HG03520 (cell line): ENCODE results near the gene TRPM8.

Experiments
- ATAC-seq: cut with Tn5 transposase; IDR thresholded peaks from one replicate; pipeline ENCODE4 v1.9.1; 2021; ENCODE audit warnings: mild to moderate bottlenecking, moderate library complexity; ENCODE audit not compliant: unreplicated experiment

TRPM8 gene

DNA sequence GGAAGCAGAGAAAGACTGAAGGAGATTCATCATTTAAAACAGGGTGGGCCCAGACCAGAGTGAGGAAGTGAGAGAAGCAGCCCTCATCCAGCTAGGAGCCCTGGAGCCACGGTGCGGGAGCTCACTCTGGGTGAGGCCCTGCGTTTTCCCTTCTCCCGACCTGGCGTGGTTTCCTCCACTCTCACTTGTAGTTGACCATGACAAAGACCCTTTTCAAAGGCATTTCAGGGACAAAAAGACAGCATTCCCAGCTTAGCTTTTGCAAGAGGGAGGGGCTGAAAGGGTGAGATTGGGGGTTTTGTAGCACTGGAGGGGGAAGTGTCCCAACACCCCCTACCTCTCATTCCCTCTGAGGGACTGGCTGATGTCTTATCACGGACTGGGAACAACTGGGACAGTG lies 56.6 kb downstream of the TRPM8 start:
- ATAC-seq, result no peak

DNA sequence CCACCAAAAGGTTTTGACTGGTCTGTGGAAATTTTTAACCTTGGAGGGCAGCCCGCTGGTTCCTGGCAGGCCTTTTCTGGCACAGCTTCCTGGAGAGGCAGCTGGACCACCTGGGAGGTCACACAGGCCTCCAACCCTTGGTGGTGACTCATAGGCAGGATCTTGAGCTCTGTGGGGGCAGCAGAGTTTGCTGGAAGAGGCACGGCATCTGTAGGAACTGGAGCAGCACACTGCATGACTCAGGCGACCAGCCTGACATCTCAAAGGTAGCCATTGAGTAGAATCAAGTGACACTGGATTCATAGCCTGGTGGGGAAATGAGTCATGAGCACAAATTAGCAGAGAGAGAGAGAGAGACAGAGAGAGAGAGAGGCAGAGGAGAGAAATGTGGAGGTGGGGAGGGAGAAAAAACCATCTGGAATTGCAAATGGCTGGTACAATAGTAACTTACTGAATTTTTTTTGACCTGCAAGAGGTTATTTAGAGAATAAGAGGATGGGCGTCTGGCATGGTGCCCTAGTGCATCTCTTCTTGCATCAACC lies 57.4 kb downstream of the TRPM8 start:
- ATAC-seq, result no peak

DNA sequence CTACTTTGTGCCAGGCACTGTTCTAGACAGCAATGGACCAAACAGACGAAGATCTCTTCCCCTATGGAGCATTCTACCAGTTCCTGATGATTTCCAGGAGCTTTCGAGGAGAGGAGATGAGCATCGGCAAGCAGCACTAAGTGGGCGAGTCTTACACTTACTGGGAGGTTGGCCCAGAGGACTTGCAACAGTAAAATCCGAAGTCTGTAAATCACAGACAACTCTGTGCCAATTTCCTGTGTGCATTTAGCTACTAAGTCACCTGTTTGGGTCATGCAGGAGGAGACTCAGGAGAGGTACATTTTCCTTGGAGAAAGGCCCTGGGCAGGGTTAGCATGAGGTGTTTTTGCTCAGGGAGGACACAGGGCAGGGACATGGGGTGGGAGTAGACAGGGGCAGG lies 58.9 kb downstream of the TRPM8 start:
- ATAC-seq, result no peak

DNA sequence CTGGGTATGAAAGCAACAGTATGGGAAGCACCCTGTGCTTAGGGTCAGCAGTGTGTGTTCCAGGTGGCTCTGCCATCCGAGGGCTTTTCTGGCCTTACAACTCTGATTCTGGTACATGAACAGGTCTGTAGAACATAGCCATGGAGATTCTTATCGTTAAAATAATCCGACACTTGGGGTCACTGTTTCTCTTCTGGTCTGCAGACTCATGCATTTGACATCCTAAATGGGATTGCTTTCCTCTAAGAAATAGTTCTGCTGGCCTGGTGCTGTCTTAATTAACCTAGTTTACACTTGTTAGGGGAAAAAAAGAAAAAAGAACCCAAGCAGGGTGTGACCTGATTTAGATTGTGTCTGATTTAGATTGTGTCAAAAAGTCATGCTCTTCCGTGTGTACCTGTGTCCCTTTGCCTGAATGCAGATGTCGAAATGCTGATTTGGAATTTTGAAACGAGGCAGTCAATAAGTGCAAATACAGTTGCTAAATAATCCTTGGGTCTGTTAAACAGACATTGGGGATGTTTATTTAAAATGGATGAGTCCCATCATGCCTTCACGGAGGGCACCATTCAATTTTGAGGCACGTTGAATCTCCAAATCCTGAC lies 59.6 kb downstream of the TRPM8 start:
- no peak for ATAC-seq

DNA sequence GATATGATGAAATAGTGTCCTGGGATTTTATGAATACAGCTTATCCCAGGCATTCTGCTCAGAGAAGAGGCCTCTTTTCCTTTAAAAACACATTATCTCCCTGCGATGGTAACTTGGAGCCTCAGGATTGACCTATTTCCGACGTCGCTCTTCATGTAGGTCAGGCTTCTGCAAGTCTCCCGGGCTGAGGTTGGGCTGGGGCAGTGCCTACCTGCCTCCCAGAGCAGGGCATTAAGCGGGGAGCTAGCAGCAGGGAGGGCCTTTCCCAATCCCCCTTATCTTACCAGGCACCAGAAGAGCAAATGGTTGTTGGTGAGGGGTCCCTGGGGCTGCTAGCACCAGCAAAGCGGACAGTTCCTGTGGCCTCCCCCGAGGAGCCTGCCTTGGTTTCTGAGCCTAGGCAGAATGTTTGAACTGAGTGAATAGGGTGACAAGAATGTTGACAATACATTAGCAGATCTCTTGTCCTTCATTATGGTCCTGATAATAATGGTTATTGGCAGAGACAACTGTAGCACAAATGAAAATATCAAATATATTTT lies 60.2 kb downstream of the TRPM8 start:
- no peak for ATAC-seq

DNA sequence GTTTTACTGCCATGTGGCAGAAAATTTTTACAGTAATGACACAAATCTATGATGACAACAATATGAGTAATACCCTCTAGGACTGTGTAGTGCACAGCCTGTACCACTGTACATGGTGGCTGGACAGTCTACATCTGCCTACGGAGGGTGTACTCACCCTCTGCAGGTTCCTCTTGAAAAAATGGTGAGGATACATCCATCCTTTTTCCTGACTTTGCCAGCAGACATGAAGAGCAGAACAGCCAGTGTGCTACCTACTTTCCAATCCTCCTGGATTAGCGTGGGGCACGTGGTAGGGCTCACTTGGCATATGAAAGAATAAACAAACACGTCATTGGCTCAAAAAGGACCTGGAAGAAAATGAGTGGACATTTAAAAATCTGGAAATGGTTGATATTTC lies 62.6 kb downstream of the TRPM8 start:
- ATAC-seq, result no peak

DNA sequence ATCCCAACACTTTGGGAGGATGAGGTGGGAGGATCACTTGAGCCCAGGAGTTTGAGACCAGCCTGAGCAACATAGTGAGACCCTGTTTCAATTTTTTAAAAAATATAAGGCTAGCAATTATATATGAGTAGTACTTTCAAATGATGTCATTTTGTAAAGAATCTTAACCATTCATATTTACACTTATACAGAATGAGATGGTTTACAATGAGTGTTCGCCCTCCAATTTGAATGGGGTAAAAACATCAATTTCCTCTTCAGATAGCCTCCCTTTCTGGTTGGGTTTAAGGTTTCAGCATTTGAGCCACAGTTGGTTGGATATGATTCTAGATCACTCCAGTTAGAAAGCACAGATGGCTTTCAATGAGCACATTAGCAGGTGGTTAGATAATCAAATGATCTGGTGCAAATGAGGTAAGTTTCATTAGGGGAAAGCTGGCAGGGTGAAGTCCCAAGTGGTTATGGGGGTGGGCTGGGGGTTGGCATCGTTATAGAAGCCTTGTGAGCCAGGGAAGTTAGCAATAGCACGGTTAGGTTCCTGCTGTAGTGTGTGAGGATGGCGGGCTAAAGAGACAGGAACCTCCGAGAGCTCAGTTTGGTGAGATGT lies 63.9 kb downstream of the TRPM8 start:
- no peak for ATAC-seq

DNA sequence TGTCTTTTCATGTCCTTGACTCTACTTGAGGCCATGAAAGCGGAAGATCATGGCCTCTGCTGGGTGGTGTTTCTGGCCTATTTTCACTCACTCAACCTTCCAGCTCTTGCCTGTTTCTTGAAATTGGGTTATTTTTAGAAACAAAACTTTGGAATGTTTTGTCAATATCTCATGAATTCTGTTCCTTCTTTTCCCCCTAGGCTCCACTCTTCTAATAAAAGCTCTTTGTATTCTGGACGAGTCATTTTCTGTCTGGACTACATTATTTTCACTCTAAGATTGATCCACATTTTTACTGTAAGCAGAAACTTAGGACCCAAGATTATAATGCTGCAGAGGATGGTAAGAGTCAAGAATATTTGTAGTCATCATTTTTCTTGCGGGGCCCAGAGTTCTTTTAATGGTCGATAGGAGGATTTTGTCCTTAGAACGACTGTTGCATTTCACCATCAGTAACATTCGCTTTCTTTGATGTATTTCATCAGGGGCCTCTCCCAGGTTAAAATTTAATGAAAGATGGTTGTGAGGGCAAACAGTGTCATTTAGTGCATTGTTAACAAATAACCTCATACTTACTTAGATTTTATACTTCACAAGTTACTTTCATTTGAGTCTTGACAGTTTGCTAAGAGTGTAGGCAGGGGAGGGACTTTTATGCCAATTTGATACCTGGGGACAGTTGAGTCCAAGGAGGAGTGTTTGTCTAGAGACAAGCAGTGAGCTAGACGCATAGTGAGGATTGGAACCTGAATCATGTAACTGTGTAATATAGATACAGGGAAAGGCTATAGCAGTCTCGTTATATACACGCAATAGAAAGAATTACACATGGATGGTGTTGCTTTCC lies 64.6 kb downstream of the TRPM8 start:
- ATAC-seq, result no peak

DNA sequence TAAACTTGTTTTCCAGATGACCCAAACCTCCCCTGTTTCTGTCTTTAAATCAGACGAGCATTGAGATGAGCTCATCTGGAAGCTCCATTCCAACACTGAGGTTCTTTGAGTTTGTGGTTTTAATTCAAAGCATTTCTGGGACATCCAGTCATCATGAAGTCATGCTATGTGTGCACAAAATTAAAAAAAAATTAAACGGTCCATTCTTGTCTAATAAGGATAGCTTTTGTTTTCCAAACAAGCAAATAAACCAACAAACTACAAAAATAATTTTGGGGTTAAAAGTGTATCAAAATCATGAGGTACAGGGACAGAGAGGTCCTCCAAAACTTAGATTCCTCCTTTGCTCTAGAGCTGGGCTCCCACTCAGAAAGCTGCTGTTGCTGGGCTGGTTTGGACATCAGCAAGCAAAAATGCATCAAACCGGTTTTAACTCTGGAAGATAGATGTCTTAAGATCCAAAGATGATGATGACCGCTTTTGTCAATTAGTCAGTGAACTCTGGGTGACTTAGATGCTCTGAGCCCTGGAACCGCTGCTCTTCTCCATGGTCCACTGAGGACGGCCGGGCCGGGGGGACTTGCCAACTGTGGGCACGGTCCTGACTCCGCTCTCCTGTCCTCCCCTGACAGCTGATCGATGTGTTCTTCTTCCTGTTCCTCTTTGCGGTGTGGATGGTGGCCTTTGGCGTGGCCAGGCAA lies 65.4 kb downstream of the TRPM8 start:
- ATAC-seq, result no peak

DNA sequence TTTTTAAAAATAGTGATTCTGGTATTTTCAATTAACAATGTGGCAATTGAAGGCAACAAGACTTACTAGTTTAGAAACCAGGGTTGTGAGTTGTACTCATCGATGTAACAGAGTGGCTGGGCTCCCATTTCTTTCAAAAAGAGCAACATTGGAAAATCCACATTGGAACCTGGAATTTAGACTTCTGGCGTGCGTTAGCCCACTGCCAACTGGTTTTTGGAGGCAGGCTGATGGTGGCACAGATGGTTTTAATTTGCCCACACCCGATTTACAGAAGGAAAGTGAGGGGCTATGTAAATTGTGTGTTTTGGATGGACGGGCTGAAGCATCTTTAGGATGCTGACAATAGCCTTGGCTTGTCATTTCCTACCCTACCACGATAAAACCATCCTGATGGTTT lies 66.3 kb downstream of the TRPM8 start:
- ATAC-seq, result no peak

DNA sequence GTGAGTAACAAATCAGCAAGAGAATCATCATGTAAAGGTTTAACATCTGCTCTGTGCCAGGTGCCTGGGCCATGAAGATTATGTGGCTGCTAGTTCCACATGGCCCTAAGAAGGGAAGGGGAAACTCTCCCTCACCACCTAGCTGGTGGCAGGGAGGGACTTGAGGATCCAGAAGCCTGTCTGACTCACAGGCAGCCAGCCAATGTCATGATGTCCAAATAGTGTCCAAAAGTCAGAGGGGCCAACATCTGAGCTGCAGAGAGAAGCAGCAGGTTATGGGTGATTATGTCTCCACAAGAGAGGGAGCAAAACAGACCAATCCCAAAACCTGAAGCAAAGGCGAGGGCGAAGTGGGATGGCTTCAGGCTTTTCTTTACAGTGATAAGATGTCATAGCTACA lies 71.4 kb downstream of the TRPM8 start:
- ATAC-seq, result no peak

DNA sequence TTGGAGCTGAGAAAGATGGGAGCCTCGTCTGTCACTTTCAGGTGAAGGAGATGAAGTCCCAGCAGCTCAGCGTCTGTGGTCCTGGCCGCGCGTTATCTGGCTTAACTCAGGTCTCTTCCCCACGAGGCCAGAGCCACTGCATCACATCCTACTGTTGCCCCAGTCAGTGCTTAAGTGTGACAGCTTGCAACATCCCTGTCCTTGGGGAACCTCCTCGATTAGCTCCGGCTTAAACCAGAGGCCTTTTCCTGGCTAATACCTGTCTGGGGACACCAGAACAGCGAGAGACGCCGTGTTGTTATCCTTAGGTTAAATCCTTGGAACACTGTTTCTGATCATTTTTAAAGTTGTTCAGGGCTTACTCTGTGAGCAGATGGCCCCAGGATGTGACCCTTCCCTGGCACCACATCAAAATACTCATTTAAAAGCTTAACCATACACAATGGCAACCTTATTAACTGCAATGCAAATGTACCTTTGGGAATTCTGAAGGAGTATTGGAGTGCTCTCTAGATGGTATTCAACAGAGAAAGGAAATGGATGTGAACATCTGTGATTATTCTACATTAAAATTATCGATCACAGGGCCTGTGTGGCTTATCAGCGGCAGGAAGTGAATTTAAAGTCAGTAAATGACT lies 72.2 kb downstream of the TRPM8 start:
- ATAC-seq, result no peak

DNA sequence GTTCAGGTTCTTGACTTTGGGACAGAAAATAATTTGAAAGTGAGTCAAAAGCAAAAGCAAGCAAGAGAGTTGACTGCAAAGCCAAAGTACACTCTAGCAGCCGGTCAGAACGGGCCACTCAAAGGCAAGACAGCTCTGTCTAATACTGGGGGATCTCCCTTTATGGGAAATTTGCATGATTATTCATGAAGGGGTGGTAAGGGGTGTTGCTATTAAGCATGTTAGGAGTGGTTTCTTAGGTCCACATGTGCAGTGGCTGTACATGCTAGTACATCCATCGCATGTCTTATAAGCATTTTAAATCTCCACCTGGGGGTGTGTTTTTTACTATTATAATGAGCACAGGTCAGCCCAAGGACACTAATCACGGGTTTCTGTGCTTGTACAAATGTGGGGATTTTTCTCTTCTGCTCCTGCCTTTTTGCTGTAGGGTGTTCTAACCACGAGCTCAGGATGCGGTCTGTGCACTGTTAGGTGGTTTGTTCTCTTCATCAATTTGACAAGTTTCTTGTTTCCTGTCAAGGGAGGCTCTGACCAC lies 73.2 kb downstream of the TRPM8 start:
- no peak for ATAC-seq

DNA sequence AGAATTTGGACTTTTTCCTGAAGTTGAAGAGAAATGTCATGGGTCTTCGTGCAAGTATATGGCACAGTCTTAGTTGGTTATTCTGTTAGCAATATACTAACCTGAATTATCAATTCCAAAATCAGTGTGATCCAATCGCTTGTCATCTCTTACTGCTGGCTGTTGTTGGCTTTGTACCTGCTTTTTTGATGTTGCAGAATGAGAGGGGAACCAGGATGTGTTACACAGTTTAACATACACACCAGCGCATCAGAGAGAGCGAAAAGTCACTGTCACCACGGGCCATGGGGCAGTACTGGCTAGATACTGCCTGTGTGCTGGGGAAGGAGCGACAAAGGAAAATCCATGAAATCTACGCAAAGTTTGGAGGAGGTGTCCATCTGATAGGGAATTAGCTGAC lies 74.0 kb downstream of the TRPM8 start:
- no peak for ATAC-seq

DNA sequence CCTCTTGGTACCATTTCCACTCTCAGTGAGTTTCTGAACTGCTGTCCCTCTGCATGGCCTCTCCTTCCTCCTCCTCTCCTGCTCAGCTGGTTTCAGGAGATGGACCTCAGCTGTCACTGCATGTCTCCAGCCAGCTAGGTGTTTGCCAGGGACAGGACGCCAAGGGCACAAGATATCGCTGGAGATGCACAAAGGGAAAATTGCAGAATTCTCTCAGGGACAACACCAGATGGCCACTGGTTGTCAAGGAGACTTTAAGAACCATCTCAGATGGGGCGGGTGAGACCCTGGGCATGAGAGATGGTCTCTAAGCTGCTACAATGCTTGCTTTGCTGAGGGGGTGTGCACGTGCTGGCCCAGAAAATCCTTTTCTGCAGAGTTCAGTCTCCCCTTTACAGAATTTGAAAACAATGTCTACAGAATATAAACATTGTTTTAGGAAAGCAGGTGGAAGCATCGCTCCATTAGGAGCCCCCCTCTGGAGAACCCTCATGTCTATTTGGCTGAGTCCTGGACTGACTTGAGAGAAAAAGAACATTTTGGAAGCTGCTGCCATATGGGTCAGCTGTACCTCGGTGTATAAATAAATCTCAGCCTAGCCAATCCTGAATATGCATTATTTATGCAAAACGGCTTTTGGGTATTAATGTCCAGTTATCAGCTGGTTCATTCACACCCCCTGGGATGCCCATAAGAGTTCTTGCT lies 75.5 kb downstream of the TRPM8 start:
- no peak for ATAC-seq

DNA sequence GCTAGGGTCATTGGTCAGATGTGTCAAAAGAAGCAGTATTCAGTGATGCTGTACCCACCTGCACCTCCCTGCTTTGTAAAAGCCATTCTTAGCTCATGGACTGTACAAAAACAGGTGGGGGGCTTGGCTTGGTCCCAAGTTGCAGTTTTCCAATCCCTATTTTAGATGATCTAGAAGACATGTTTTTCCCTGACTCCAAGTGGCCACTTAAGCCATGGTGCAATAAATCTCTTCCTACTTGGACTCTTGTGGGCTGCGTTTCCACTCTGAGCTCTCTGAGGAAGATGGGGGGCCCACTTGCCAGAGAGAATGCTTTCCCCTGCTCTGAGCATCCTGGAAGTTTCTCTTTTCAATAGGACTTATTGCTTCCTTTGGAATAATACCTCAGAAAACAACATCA lies 76.3 kb downstream of the TRPM8 start:
- ATAC-seq, result no peak

DNA sequence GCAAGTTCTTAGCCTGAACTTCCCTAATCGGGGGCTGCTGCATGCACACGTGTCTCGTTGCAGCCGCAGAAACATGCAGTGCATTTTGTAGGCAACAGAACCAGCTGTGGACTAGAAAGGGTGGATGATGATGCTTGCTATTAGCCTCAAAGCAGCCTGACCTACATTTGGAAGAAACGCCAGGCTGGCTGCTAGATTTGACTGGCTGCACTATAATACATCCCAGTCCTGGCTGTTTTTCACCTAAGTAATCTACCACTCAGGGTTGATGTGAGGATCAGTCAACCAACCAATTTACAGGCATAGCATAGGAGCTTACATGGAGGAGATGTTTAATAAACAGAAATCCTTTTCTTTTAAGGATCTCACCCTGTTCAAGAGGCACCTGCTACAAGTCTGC lies 77.0 kb downstream of the TRPM8 start:
- no peak for ATAC-seq

DNA sequence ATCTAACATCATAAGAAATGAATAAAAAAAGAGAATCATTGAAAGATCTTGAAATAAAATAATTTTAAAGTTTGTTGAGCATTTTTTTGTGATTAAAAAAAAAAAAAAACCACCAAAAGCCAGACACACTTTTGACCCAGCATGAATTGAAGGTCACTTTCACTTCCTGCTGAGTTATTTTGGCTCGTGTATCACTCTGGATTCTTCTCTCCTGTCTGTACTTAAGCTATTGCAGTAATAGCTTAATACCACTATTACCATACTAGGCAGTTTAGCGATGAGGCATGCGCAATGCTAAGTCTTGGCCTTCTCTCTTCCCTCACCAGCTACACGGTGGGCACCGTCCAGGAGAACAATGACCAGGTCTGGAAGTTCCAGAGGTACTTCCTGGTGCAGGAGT lies 78.8 kb downstream of the TRPM8 start:
- ATAC-seq, result no peak

DNA sequence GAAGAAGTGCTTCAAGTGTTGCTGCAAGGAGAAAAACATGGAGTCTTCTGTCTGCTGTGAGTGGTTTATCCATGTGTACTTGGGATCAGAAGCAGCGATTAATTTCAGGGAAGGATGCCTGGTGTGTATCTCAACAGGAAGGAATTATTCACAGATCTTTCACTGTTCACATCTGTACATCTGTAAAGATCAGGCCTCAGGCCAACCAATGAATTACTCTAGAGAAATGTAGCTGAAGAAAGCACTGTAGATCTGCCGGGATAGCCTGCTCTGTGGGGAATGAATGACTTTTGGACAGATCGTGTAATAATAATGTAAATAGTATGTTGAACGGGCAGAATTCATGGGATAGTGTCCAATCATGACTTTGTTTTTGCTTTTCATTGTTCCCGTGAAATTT lies 79.3 kb downstream of the TRPM8 start:
- ATAC-seq, result no peak

DNA sequence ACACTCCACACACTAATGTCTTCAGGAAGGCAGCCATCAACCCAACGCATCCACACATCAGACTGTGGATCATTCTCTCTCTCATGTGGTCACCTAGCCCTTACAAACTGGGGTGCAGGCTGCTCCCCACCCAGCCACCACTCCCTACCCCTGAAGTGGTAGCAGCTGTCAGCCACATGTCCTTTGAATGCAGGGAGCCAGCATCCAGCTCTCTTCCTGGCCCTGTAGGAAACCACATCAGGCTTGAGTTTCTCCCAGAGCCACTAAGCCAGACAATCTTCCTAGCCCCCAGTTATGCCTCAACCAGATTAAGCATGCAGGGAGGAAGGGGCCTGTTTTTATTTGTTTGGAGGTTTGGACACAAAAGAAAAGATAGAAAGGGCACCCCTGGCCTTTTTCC lies 80.5 kb downstream of the TRPM8 start:
- ATAC-seq, result no peak
